ENCODE measurements around the gene SLC27A6. TPM values are rescaled to one million over a fixed set of nuclear protein-coding genes. Genes with fewer than 3 reads are reported as not detected.

The SLC27A6 gene
- total RNA-seq, 1 donor from 2014 or later, result 7.4 TPM

DNA sequence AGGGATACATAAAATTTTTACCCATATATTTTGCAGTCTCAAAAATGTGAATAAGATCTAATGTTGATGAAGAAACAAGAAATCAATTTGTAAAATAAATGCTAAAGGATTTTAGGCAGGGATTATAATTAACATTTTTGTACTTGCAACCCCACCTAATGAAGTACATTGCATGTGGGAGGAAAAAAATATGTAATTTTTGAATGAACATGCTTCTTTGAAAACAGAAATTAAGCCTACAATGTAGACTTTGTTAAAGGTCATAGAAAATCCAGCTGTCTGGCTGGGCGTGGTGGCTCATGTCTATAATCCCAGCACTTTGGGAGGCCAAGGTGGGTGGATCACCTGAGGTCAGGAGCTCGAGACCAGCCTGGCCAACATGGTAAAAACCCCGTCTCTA lies 15.6 kb downstream of the SLC27A6 start:
- H3K36me3 Mint-ChIP-seq, result no peaks in the 10 kb centered on the region
- no peaks in the 10 kb centered on the region for H3K36me3 ChIP-seq

DNA sequence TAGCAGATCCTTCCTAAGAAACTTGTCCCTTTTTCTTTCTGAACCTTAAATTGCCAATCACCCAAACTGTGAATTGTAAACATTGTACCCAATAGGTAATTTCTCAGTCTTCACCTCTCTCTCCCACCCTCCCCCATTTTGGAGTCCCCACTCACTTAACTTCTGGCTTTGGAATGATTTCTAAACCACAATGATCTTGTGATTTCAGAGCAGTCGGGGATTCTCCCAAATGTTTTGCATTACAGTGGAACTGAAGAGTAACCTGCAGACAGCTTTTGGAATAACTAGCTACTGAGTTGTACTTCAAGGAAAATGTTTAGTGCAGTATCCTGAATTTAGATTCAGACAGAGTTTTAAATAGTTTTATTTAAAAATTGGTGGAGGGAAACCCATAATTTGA lies 19.2 kb downstream of the SLC27A6 start:
- H2AFZ ChIP-seq (replicated peaks), result no peak overlapping the region
- Mint-ChIP-seq H3K9me3 (no peaks in the 10 kb centered on the region), H3K27me3 (ENCODE audit: insufficient read depth, low read depth) (no peaks in the 10 kb centered on the region), H3K4me1 (no peaks in the 10 kb centered on the region), H3K27ac (no peak overlapping the region), H3K36me3 (no peaks in the 10 kb centered on the region), H3K4me3 (no peak overlapping the region)
- H3K4me1 ChIP-seq, result no peaks in the 10 kb centered on the region
- no peaks in the 10 kb centered on the region for H3K27me3 ChIP-seq
- no peak overlapping the region for H3K4me3 ChIP-seq
- H3F3A ChIP-seq (ENCODE audit: low read depth), result no peaks in the 10 kb centered on the region
- no peak for DNase-seq (ENCODE audit: low spot score)
- TF ChIP-seq, protein P1, sequence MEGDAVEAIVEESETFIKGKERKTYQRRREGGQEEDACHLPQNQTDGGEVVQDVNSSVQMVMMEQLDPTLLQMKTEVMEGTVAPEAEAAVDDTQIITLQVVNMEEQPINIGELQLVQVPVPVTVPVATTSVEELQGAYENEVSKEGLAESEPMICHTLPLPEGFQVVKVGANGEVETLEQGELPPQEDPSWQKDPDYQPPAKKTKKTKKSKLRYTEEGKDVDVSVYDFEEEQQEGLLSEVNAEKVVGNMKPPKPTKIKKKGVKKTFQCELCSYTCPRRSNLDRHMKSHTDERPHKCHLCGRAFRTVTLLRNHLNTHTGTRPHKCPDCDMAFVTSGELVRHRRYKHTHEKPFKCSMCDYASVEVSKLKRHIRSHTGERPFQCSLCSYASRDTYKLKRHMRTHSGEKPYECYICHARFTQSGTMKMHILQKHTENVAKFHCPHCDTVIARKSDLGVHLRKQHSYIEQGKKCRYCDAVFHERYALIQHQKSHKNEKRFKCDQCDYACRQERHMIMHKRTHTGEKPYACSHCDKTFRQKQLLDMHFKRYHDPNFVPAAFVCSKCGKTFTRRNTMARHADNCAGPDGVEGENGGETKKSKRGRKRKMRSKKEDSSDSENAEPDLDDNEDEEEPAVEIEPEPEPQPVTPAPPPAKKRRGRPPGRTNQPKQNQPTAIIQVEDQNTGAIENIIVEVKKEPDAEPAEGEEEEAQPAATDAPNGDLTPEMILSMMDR (IDR thresholded peaks at IDR 0.05), result no peak
- TF ChIP-seq EZH2phosphoT487 (IDR thresholded peaks at IDR 0.05), result no peak
- TF ChIP-seq EZH2 (IDR thresholded peaks at IDR 0.05), result no peak
- H3K9ac ChIP-seq, result no peak overlapping the region
- no peak overlapping the region for H3K27ac ChIP-seq
- H3K9me3 ChIP-seq (ENCODE audit: low read depth), result no peaks in the 10 kb centered on the region
- H3K4me2 ChIP-seq, result no peak overlapping the region
- no peaks in the 10 kb centered on the region for H3K36me3 ChIP-seq
- H4K20me1 ChIP-seq (ENCODE audit: low read depth), result no peaks in the 10 kb centered on the region
- no peaks in the 10 kb centered on the region for H3K79me2 ChIP-seq (ENCODE audit: low read depth)

More for the DNA sequence above, 15.6 kb downstream of the SLC27A6 start:
- no peaks in the 10 kb centered on the region for H3K9me3 ChIP-seq (ENCODE audit: low read depth)
- DNase-seq (ENCODE audit: low spot score), result no peak
- no peak overlapping the region for H2AFZ ChIP-seq (replicated peaks)
- H3K9ac ChIP-seq, result no peak overlapping the region
- Mint-ChIP-seq H3K4me1 (no peaks in the 10 kb centered on the region), H3K27ac (no peak overlapping the region), H3K27me3 (ENCODE audit: insufficient read depth, low read depth) (no peaks in the 10 kb centered on the region), H3K9me3 (no peaks in the 10 kb centered on the region), H3K4me3 (no peak overlapping the region)
- no peaks in the 10 kb centered on the region for H3F3A ChIP-seq (ENCODE audit: low read depth)
- no peaks in the 10 kb centered on the region for H3K79me2 ChIP-seq (ENCODE audit: low read depth)
- H3K4me1 ChIP-seq, result no peaks in the 10 kb centered on the region
- H4K20me1 ChIP-seq (ENCODE audit: low read depth), result no peaks in the 10 kb centered on the region
- TF ChIP-seq, protein P1 (IDR thresholded peaks at IDR 0.05), result no peak
- no peak for TF ChIP-seq EZH2 (IDR thresholded peaks at IDR 0.05)
- no peaks in the 10 kb centered on the region for H3K27me3 ChIP-seq
- H3K27ac ChIP-seq, result no peak overlapping the region
- H3K4me2 ChIP-seq, result no peak overlapping the region
- no peak overlapping the region for H3K4me3 ChIP-seq

GRCh38 chr5:128988476-128988875 lies 23.2 kb downstream of the SLC27A6 start:
- H3K27ac Mint-ChIP-seq, result no peak overlapping the region
- H3F3A ChIP-seq (ENCODE audit: low read depth), result no peaks in the 10 kb centered on the region
- no peaks in the 10 kb centered on the region for H3K9me3 Mint-ChIP-seq
- no peaks in the 10 kb centered on the region for H3K9me3 ChIP-seq (ENCODE audit: low read depth)
- H3K27me3 ChIP-seq, result no peaks in the 10 kb centered on the region
- no peak overlapping the region for H3K27ac ChIP-seq
- no peak overlapping the region for H3K9ac ChIP-seq
- H4K20me1 ChIP-seq (ENCODE audit: low read depth), result no peaks in the 10 kb centered on the region
- H3K36me3 ChIP-seq, result no peaks in the 10 kb centered on the region
- H3K79me2 ChIP-seq (ENCODE audit: low read depth), result no peaks in the 10 kb centered on the region
- H3K4me3 Mint-ChIP-seq, result no peak overlapping the region
- no peaks in the 10 kb centered on the region for H3K36me3 Mint-ChIP-seq
- no peak overlapping the region for H3K4me3 ChIP-seq
- no peak overlapping the region for H3K4me2 ChIP-seq
- H3K27me3 Mint-ChIP-seq (ENCODE audit: insufficient read depth, low read depth), result no peaks in the 10 kb centered on the region
- no peaks in the 10 kb centered on the region for H3K4me1 ChIP-seq
- H3K4me1 Mint-ChIP-seq, result no peaks in the 10 kb centered on the region
- no peak overlapping the region for H2AFZ ChIP-seq (replicated peaks)
- TF ChIP-seq, protein P1 (IDR thresholded peaks at IDR 0.05), result no peak
- no peak for TF ChIP-seq EZH2 (IDR thresholded peaks at IDR 0.05)
- no peak for DNase-seq (ENCODE audit: low spot score)
